Measurements from ENCODE around the gene SH3BP2.

Gene SH3BP2

DNA sequence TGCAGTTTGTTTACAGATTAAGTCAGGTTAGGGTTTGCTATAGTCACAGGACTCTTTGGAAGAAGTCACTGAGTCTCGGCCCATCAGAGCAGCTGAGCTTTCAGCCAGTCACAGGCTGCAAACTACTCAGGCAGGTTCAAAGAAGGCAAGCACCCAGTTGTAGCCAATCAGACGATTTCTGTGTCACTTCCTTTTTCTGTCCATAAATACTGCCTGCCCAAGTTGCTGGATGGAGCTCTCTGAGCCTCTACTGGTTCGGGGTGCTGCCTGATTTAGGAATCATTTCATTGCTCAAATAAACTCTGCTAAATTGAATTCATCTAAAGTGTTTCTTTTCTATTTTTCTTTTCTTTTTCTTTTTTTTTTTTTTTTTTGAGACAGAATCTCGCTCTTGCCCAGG, 7.3 kb upstream of the SH3BP2 start:
- Histone ChIP-seq H3K9me2 (ENCODE audit: low read depth, low read length) (no peaks in the 10 kb centered on the region), H3K4me2 (ENCODE audit: low read length) (no peak overlapping the region), H2AFZ (ENCODE audit: low read length) (no peak overlapping the region), H3K9me3 (ENCODE audit: low read length) (no peaks in the 10 kb centered on the region), H3K79me2 (ENCODE audit: insufficient read depth, low read length) (no peaks in the 10 kb centered on the region), H3K36me3 (ENCODE audit: insufficient read depth, low read length) (no peaks in the 10 kb centered on the region), H3K27ac (ENCODE audit: low read depth, low read length, poor library complexity, severe bottlenecking) (peak overlapping the region; percentile 39), H3K9ac (ENCODE audit: low read length) (no peak overlapping the region), H3K27me3 (ENCODE audit: insufficient read depth, low read length) (no peaks in the 10 kb centered on the region), H4K20me1 (ENCODE audit: insufficient read depth, low read length) (no peaks in the 10 kb centered on the region), H3F3A (ENCODE audit: insufficient read depth, low read length) (no peaks in the 10 kb centered on the region), H3K4me3 (ENCODE audit: low read depth, low read length, poor library complexity, severe bottlenecking) (no peak overlapping the region), H3K4me1 (ENCODE audit: insufficient read depth, low read length, severe bottlenecking) (peaks cover 24% of the 10 kb centered on the region)
- TF ChIP-seq, protein P1, sequence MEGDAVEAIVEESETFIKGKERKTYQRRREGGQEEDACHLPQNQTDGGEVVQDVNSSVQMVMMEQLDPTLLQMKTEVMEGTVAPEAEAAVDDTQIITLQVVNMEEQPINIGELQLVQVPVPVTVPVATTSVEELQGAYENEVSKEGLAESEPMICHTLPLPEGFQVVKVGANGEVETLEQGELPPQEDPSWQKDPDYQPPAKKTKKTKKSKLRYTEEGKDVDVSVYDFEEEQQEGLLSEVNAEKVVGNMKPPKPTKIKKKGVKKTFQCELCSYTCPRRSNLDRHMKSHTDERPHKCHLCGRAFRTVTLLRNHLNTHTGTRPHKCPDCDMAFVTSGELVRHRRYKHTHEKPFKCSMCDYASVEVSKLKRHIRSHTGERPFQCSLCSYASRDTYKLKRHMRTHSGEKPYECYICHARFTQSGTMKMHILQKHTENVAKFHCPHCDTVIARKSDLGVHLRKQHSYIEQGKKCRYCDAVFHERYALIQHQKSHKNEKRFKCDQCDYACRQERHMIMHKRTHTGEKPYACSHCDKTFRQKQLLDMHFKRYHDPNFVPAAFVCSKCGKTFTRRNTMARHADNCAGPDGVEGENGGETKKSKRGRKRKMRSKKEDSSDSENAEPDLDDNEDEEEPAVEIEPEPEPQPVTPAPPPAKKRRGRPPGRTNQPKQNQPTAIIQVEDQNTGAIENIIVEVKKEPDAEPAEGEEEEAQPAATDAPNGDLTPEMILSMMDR (IDR thresholded peaks at IDR 0.05; ENCODE audit: low read length): no peak

DNA sequence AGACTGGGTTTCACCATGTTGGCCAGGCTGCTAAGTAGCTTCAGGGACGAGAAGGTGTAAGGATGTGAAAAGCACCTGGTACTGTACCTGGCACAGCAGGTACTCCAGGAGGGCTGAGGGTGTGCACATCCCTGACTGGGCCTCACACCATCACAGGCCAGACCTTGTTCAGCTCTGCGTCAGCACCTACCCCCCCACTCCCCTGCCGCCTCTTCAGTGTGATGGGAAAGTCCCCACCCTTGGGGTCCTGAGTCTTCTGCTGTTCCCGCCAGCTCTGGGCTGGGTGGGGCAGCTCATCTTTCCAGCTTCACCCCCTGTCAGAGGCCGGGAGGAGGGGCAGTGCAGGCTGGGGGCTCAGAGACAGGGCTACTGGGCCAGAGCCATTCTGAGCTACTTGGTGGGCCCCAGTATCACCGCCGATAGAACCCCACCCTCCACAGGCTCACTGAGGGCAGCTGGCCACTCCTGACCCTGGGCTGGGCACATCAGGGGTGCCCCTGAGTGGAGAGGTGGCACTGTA, 6.7 kb upstream of the SH3BP2 start:
- H3K9me3 ChIP-seq (ENCODE audit: low read length): no peaks in the 10 kb centered on the region
- H3K4me2 ChIP-seq (ENCODE audit: low read length): no peak overlapping the region
- no peak overlapping the region for H3K9ac ChIP-seq (ENCODE audit: low read length)
- H3K36me3 ChIP-seq (ENCODE audit: insufficient read depth, low read length): no peaks in the 10 kb centered on the region
- H3K27me3 ChIP-seq (ENCODE audit: insufficient read depth, low read length): no peaks in the 10 kb centered on the region
- peaks cover 24% of the 10 kb centered on the region for H3K4me1 ChIP-seq (ENCODE audit: insufficient read depth, low read length, severe bottlenecking)
- H3K27ac ChIP-seq (ENCODE audit: low read depth, low read length, poor library complexity, severe bottlenecking): peak overlapping the region; percentile 39
- no peaks in the 10 kb centered on the region for H3K79me2 ChIP-seq (ENCODE audit: insufficient read depth, low read length)
- H2AFZ ChIP-seq (ENCODE audit: low read length): no peak overlapping the region
- no peaks in the 10 kb centered on the region for H3F3A ChIP-seq (ENCODE audit: insufficient read depth, low read length)
- no peak overlapping the region for H3K4me3 ChIP-seq (ENCODE audit: low read depth, low read length, poor library complexity, severe bottlenecking)
- no peak for TF ChIP-seq EZH2 (IDR thresholded peaks at IDR 0.05; ENCODE audit: borderline replicate concordance, low read length)
- TF ChIP-seq, protein P1 (IDR thresholded peaks at IDR 0.05; ENCODE audit: low read length): no peak
- no peaks in the 10 kb centered on the region for H3K9me2 ChIP-seq (ENCODE audit: low read depth, low read length)
- H4K20me1 ChIP-seq (ENCODE audit: insufficient read depth, low read length): no peaks in the 10 kb centered on the region

DNA sequence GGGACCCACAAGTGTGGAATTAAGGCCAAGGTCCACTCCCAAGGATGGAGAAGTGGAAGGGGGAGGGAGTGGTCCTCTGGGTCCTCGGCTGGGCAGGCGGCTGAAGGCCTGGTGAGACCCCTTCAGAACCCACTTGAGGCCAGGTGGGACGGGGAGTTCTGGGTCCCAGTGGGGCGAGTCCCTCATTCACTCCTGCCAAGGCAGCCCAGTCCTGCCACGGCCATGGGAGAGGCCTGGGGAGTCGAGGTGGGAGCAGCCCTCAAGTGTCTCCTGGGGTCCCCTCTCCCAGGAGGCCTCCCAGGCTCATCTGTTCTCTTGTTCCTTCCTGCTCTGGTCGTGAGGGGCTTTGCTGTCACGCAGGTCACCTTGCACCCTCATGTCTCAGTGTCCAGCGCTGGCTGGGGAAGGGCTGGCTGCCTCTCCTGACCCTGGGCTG, 6.1 kb upstream of the SH3BP2 start:
- H3K79me2 ChIP-seq (ENCODE audit: insufficient read depth, low read length): no peaks in the 10 kb centered on the region
- H3K27ac ChIP-seq (ENCODE audit: low read depth, low read length, poor library complexity, severe bottlenecking): no peak overlapping the region
- no peaks in the 10 kb centered on the region for H4K20me1 ChIP-seq (ENCODE audit: insufficient read depth, low read length)
- H2AFZ ChIP-seq (ENCODE audit: low read length): no peak overlapping the region
- no peak overlapping the region for H3K9ac ChIP-seq (ENCODE audit: low read length)
- H3K27me3 ChIP-seq (ENCODE audit: insufficient read depth, low read length): no peaks in the 10 kb centered on the region
- no peak overlapping the region for H3K4me2 ChIP-seq (ENCODE audit: low read length)
- no peaks in the 10 kb centered on the region for H3K9me3 ChIP-seq (ENCODE audit: low read length)
- H3K9me2 ChIP-seq (ENCODE audit: low read depth, low read length): no peaks in the 10 kb centered on the region
- no peaks in the 10 kb centered on the region for H3K36me3 ChIP-seq (ENCODE audit: insufficient read depth, low read length)
- TF ChIP-seq EZH2 (IDR thresholded peaks at IDR 0.05; ENCODE audit: borderline replicate concordance, low read length): no peak
- TF ChIP-seq, protein P1 (IDR thresholded peaks at IDR 0.05; ENCODE audit: low read length): no peak
- no peaks in the 10 kb centered on the region for H3F3A ChIP-seq (ENCODE audit: insufficient read depth, low read length)
- peaks cover 24% of the 10 kb centered on the region for H3K4me1 ChIP-seq (ENCODE audit: insufficient read depth, low read length, severe bottlenecking)
- no peak overlapping the region for H3K4me3 ChIP-seq (ENCODE audit: low read depth, low read length, poor library complexity, severe bottlenecking)
